Thoracic aorta (tissue), 2 donors: ENCODE measurements around the gene TPSD1. TPM values are rescaled to one million over a fixed set of nuclear protein-coding genes. Genes with fewer than 3 reads are reported as not detected.

Source experiments
- ATAC-seq: fragments of 150-250 bp; one replicate; pipeline ENCODE4 v1.8.0; 2017; ENCODE audit warnings: low read depth; ENCODE audit not compliant: insufficient number of reproducible peaks, low FRiP score
- DNase-seq: peaks from one replicate; pipeline ENCODE4 v3.0.0-alpha.2; 2020; ENCODE audit warnings: low spot score
- H3K27ac ChIP-seq, 2 donors: fragments of 200-600 bp; sonication (generic); 1 replicate in 1 of 2; 2 replicates in 1 of 2; pipeline ENCODE4 v1.5.1; 2016; ENCODE audit warnings: mild to moderate bottlenecking in 2 of 2, moderate library complexity in 2 of 2
- H3K27me3 ChIP-seq: fragments of 200-600 bp; sonication (generic); replicated peaks from 2 replicates; pipeline ENCODE4 v1.6.0; 2016; ENCODE audit warnings: mild to moderate bottlenecking; ENCODE audit not compliant: insufficient read depth
- H3K36me3 ChIP-seq: fragments of 200-600 bp; sonication (generic); one replicate; pipeline ENCODE4 v1.5.1; 2016
- H3K4me1 ChIP-seq, 2 donors: fragments of 200-600 bp; sonication (generic); 1 replicate in 1 of 2; 2 replicates in 1 of 2; pipeline versions ENCODE4 v1.5.1 to v1.6.0; 2016; ENCODE audit warnings: low read depth in 2 of 2, mild to moderate bottlenecking in 1 of 2; ENCODE audit not compliant: control insufficient read depth in 1 of 2
- H3K4me3 ChIP-seq: fragments of 200-600 bp; sonication (generic); 2 replicates; pipeline ENCODE4 v1.5.1; 2016; ENCODE audit warnings: mild to moderate bottlenecking
- H3K9me3 ChIP-seq: fragments of 200-600 bp; sonication (generic); 2 replicates; pipeline ENCODE4 v1.5.1; 2016
- CTCF ChIP-seq: fragments of 200-600 bp; sonication (generic); IDR thresholded peaks from one replicate; pipeline ENCODE4 v1.5.1; 2019; ENCODE audit warnings: antibody characterized with exemption
- total RNA-seq, 2 donors: library from RNA; depleted of rRNA; stranded (reverse); fragments of >200 nt; gene quantifications; one replicate each; pipeline versions ENCODE4 v1.1.0 to v1.2.3, GENCODE V29; 2016

The TPSD1 gene
- total RNA-seq, 2 donors from 2014 or later: 3.1 TPM; not detected in 1

- ATAC-seq: no peak
- Histone ChIP-seq H3K9me3 (no peaks in the 10 kb centered on the region), H3K4me1 (peaks cover 0 to 5% of the 10 kb centered on the region in 2 donors), H3K27ac (no peak overlapping the region), H3K27me3 (no peaks in the 10 kb centered on the region), H3K4me3 (no peak overlapping the region), H3K36me3 (no peaks in the 10 kb centered on the region)
- no peak for DNase-seq
- TF ChIP-seq CTCF: no peak
These were observed 45.7 kb downstream of the TPSD1 start for GRCh38 chr16:1301562-1301961.

DNA sequence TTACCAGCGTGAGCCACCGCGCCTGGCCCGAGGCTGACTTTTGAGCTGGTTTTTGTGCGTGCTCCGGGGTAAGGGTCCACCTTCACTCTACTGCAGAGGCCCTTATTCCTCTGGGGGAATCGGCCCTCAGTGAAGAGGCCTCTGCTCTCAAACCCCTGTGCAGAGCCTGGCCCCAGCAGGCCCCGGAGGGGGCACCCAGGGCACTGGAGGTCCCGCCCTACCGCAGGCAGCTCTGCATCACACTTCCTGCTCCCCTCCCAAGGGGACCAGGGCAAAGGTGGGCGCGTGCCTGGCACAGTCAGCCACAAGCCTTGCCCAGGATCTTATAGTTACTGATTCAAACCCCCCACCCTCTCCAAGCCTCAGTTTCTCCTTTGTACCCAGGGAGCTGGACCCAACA lies 50.0 kb downstream of the TPSD1 start:
- H3K27ac ChIP-seq: no peak overlapping the region
- H3K4me3 ChIP-seq: no peak overlapping the region
- H3K36me3 ChIP-seq: no peaks in the 10 kb centered on the region
- peaks cover 2 to 8% of the 10 kb centered on the region in 2 donors for H3K4me1 ChIP-seq
- H3K27me3 ChIP-seq: no peaks in the 10 kb centered on the region
- H3K9me3 ChIP-seq: no peaks in the 10 kb centered on the region
- DNase-seq (no peak), ATAC-seq (no peak)
- no peak for TF ChIP-seq CTCF

DNA sequence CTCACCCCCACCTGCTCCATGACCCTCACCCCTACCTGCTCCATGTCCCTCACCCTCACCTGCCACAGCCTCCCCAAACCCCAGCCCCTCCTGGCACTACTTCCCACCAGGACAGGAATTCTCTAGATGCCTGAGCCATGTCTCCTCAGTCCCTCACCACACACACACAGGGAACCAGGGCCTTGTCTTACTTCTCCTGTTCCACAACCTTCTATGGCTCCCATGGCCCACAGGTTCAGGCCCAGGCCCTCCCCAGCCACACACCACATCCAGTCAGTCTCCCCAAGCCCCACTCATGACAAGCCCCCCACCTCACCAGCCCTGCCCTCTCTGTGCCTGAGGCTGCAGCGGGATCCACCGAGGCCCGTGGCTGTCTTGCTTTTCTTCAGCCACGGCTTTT lies 50.5 kb downstream of the TPSD1 start:
- no peaks in the 10 kb centered on the region for H3K9me3 ChIP-seq
- peaks cover 7 to 11% of the 10 kb centered on the region in 2 donors for H3K4me1 ChIP-seq
- no peak overlapping the region for H3K4me3 ChIP-seq
- no peak for DNase-seq
- H3K36me3 ChIP-seq: no peaks in the 10 kb centered on the region
- no peaks in the 10 kb centered on the region for H3K27me3 ChIP-seq
- ATAC-seq: no peak
- H3K27ac ChIP-seq: no peak overlapping the region
- TF ChIP-seq CTCF: no peak

DNA sequence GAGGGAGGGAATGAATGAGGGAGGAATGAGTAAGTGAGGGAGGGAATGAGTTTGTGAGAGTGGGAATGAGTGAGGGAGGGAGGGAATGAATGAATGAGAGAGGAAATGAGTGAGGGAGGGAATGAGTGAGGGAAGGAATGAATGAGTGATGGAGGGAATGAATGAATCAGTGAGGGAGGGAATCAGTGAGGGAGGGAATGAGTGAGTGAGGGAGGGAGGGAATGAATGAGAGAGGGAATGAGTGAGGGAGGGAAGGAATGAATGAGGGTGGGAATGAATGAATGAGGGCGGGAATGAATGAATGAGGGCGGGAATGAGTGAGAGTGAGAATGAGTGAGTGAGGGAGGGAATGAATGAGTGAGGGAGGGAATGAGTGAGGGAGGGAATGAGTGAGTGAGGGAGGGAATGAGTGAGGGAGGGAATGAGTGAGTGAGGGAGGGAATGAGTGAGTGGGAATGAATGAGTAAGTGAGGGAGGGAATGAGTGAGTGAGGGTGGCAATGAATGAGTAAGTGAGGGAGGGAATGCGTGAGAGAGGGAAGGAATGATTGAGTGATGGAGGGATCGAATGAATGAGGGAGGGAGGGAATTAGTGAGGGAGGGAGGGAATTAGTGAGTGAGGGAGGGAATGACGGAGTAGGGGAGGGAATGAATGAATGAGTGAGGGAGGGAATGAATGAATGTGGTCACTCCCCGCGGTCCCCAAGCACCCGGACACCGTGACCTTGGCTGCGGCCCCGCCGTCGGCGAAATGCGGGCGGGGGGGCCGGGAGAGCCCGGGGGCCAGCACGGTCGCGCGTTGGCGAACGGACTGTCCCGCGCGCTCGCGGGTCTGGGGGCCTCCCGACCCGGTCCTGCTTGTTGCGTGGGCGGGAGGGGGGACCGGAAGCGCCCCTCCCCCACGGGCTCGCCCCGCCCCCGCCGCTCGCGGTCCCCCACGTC lies 52.4 kb downstream of the TPSD1 start:
- no peaks in the 10 kb centered on the region for H3K9me3 ChIP-seq
- ATAC-seq (peak; percentile 5), DNase-seq (no peak)
- H3K27me3 ChIP-seq: no peaks in the 10 kb centered on the region
- H3K4me3 ChIP-seq: peak overlapping the region; percentile 66
- TF ChIP-seq CTCF: no peak
- H3K4me1 ChIP-seq: peaks cover 19 to 31% of the 10 kb centered on the region in 2 donors
- H3K27ac ChIP-seq: peak overlapping the region; percentile 76 to 98
- no peaks in the 10 kb centered on the region for H3K36me3 ChIP-seq

Other genes with a start within 250 kb of the TPSD1 start
- 1 to 10 TPM; 3.0 to 3.8 TPM for gene SSTR5, start 183.3 kb upstream of the TPSD1 start, total RNA-seq
- 1 to 10 TPM; 4.3 to 7.0 TPM for gene C1QTNF8, start 159.8 kb upstream of the TPSD1 start, total RNA-seq
- gene CACNA1H, start 103.0 kb upstream of the TPSD1 start, total RNA-seq: 10 to 100 TPM; 14.7 to 33.0 TPM
- under 1 TPM in 1 of 2 donors, not detected in 1; 0.54 TPM for gene TPSG1, start 30.8 kb upstream of the TPSD1 start, total RNA-seq
- gene TPSB2, start 25.9 kb upstream of the TPSD1 start, total RNA-seq: 100 to 1,000 TPM in 1 of 2 donors, 10 to 100 TPM in 1; 58.3 to 198 TPM
- gene TPSAB1, start 15.4 kb upstream of the TPSD1 start, total RNA-seq: 100 to 1,000 TPM in 1 of 2 donors, 10 to 100 TPM in 1; 26.0 to 164 TPM
- 10 to 100 TPM; 68.2 to 76.1 TPM for gene UBE2I, start 53.6 kb downstream of the TPSD1 start, total RNA-seq
- gene BAIAP3, start 77.6 kb downstream of the TPSD1 start, total RNA-seq: 10 to 100 TPM in 1 of 2 donors, 1 to 10 TPM in 1; 2.5 to 15.7 TPM
- gene TSR3, start 95.8 kb downstream of the TPSD1 start, total RNA-seq: 100 to 1,000 TPM in 1 of 2 donors, 10 to 100 TPM in 1; 61.7 to 124 TPM
- 10 to 100 TPM; 67.9 to 69.7 TPM for gene GNPTG, start 95.9 kb downstream of the TPSD1 start, total RNA-seq
- 10 to 100 TPM; 22.1 to 42.8 TPM for gene UNKL, start 158.6 kb downstream of the TPSD1 start, total RNA-seq
- 10 to 100 TPM; 15.2 to 19.3 TPM for gene UQCC4, start 164.7 kb downstream of the TPSD1 start, total RNA-seq
- not detected for gene PERCC1, start 175.0 kb downstream of the TPSD1 start, total RNA-seq
- under 1 TPM; 0.63 to 0.81 TPM for gene CCDC154, start 188.5 kb downstream of the TPSD1 start, total RNA-seq
- 10 to 100 TPM; 43.3 to 47.0 TPM for gene CLCN7, start 219.0 kb downstream of the TPSD1 start, total RNA-seq
- under 1 TPM in 1 of 2 donors, not detected in 1; 0.78 TPM for gene PTX4, start 232.9 kb downstream of the TPSD1 start, total RNA-seq
- gene TELO2, start 237.3 kb downstream of the TPSD1 start, total RNA-seq: 10 to 100 TPM; 24.8 to 27.9 TPM